Fibroblast of upper back skin (primary cell): ENCODE results near the gene PRSS56.

Experiments used
- DNase-seq: peaks from one replicate; pipeline ENCODE4 v3.0.0-alpha.2; 2013

Gene PRSS56

DNA sequence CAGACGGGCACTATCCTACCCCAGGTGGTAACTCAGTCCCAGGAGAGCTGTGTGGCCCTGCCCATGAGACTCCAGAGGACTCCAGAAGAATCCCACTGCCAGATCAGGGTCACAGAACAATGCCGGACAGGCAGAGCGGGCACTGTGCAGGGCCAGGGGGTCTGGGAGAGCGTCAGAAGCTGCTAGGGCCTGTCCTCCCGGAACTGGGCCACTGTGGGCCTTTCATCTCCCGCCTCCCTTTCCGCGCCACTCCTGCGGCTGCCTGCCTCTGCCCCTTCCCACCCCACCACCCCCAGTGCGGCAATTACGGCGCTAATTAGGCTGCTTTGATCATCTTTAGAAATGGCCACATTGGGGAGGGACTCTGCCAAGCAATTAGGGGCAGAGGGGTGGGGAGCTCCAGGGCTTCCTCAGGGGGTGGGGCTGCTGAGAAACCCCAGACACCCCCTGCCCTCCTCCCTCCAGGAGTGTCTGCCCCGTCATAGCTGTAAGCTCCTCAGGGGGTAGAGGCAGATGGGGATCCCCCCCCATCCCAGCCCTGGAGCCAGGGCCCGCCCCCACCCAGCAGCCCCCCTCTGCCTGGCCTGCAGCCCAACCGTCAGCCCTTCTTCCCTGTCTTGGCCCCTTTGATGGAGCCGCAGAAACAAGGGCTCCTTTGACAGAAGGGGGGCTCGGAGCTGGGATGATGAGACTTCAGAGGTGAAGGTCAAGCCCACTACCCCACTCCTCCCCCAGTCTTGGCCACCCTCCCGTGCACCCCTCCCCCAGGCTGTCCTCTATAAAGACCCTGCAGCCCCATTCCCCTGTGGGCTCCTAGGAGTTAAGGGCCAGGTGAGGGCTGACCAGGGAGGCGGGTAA, at the start of gene PRSS56:
PRSS56 (plus strand) TSS at position 808 of the 858 bp plus-strand sequence. CDS start 211 bp downstream, outside the sequence.
- no peak for DNase-seq

DNA sequence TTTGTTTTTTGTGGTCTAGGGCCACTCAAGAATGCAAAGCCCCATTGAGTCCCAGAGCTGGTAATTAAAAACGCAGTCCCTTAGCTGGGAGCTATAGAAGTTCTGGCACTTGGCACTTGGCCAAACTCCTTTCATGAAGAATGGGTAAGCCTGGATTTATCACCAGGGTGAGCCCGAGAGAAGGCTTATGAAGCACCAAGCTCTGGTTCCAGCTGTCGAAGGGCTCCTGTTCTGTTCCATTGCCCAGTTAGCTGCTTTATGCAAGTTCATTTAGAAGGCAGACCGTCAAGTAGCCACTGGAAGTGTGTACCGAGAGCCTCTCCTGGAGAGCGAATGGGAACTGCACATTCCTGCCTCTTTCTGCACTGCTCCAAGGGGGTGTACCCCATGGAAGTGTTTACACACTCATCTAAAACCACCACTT, 46.7 kb upstream of the PRSS56 start:
- peak; percentile 9 for DNase-seq

DNA sequence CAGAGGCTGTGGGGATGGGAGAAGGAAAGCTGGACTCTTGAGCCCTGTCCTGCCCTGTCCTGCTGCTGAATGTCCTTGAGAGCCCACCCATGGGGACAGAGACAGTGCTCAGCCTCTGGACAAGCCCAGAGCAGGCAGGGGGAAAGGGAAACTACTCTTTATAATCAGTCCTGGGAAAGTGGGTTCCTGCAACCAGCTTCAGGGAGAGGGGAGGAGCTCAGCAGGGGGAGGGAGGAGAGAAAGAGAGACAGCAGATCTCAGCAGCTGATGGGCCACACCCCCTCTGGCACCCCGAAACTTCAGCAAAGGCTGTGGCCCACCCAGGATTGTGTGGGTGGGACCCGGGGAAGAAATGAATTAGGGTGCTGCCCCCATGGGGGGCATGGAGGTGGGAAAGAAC, 44.1 kb upstream of the PRSS56 start:
- DNase-seq, result no peak

DNA sequence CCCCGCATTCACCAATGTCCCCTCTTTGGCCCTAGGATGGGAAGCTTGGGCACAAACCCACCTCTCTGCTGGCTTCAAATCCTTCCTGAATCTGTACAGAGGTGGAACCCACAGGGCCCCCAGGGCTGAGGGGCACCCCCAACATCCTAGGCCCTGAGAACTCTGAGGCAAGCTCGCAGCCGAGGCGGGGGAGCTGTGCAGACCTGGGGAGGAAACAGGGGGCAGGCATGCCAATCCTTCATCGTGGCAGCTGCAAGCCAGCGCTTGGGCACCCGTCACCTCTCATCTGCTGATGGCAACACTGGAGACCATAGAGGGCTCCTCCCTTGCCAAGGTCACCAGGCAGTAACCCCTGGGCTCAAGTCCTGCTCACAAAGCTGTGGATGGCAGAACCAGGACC, 43.4 kb upstream of the PRSS56 start:
- DNase-seq, result no peak

DNA sequence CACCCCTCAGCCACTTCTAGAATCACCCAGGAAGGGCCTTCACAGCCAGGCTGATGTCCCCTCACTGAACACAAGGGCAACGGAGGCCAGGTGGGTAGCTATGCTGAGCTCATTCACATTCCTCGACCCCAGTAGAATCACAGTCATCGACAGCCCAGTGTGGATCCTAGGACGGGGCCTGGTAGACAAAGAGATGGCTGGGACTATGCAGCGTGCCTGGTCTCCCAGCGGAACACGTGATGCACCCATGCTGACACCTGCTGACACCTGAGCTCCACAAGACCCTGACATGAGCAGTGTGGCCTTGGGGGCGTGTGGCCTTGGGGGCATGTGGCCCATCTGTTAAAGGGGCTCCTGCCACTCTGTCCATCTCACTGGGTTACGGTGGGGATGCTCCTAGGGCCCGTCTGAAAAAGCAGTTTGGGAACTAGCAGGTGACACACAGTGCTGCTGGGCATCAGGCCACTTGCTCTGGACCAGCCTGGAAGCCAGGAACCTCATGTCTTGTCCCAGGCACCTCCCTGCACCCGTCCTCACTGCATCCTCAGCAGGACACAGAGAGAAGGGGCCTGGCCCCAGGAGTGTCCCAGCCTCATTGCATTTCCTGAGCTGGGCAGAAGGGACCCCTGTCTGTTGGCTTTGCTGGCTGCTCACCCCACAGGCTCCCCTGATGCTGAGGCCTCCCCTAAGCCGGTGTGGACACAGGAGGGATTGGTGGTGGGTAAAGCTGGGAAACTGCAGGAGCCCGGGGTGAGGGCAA, 42.3 kb upstream of the PRSS56 start:
- no peak for DNase-seq

DNA sequence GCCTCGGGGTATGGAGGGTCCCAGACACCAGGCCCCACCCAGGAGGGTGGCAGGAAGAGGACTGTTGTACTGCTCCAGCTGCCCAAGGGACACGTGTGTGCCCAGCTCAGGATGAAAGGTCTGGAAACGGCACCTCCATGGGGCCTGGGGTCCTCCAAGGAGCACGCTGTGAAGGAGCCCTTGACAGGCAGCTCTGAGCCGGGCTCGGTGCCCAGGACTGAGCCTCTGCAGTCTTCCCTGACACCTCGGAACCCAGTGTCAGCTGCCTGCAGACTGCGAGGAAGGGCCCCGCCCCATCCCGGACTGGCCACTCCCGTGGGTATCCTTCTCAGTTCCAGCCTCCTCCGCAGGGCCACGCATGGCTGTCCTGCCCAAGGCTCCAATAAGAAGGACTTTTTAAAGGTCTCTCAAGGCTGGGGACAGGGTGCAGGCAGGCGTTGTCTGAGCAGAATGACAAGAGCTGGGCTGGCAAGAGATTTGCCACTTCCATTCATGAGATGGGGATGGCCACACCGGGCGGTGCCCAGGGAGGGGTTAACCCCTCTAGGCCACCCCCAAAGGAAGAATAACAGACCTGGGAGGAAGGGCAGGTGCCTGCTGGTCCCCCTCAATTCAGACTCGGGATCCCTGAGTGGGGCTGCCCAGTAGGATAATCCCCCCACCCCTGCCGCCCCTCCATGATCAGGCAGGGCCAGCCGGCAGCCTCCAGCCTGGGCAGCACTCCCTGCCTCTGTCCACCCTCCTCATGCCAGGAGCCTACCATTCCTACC, 41.4 kb upstream of the PRSS56 start:
- DNase-seq, result no peak

DNA sequence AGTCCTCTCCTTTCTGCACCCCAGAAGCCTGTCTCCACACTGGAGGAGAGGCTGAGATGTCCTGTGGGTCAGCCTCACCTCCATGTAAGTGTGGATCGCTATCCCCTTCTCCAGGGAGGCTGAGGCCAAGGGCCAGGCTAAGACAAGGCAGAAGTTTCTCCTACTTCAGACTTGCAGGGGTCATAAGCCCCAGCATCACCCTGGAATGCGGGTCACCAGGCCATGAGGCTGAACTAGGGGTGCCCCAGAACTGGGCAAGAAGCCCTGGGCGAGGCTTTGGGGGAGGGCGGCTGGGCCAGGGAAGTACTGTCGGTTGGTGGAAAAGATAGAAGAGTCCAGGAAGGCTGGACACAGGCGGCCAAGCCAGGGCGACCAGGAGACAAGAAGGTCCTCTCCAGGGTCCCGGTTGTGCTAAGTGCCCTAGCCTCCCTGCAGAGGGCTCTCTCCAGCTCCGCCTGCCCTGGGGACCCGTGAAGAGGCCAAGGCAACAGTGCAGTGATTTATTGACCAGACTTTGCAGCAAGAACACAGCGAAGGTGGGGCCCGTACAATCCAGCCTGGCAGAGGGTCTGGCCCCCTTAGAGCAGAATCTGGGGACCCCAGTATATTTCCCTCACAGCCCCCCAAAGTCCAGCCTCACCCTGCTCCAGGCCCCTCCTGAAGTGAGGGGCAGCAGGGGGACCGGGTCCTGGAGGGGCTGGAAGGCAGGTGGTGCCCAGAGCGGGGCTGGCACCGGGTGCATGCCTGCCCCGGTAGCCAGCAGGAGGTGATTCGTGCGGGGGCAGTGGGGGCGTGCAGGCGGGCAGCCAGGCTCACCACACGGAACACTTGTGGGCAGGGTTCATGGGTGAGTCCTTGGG, 40.6 kb upstream of the PRSS56 start:
- DNase-seq, result no peak

DNA sequence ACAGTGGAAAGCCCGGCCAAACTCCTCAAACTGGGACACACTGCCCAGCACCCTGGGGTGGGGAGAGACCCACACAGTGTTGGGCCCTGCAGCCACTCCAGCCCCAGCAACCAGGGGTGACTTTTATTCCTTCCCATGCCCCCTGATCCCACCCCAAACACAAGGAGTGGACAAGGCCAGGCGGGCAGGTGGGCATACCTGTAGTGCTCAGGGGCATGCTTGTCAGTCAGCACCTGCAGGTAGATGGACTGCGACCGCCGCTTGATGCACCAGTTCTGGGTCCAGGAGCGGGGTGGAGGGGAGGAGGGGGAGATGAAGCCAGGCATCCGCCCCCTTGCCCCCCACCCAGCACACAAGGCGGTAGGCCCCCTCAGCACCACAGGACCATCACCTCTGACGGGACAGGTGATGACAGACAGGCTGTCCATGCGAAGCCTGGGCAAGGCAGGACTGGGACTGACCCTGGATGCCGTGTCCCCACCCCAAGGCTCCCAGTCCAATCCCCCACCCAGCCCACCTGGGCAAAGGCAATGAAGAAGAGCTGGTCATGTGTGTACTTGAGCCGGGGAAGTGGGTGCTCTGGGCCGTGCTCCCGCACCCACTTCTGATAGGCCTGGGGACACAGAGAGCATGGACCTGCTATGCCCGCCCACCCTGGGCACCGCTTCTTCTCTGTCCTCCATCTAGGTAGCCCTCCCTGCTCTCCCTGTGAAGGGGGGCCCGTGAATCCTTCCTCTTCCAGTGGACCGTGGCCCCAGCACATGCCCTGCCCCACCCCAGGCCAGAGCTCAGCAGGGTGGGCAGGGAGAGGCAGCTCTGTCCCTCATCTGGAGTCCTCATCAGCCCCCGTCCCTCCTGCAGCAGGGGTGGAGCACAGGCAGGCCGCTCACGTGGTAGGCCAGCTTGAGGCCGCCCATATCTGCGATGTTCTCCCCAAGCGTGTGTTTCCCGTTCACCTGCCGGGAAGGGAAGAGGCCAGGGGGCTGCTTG, 39.7 kb upstream of the PRSS56 start:
- DNase-seq, result no peak

DNA sequence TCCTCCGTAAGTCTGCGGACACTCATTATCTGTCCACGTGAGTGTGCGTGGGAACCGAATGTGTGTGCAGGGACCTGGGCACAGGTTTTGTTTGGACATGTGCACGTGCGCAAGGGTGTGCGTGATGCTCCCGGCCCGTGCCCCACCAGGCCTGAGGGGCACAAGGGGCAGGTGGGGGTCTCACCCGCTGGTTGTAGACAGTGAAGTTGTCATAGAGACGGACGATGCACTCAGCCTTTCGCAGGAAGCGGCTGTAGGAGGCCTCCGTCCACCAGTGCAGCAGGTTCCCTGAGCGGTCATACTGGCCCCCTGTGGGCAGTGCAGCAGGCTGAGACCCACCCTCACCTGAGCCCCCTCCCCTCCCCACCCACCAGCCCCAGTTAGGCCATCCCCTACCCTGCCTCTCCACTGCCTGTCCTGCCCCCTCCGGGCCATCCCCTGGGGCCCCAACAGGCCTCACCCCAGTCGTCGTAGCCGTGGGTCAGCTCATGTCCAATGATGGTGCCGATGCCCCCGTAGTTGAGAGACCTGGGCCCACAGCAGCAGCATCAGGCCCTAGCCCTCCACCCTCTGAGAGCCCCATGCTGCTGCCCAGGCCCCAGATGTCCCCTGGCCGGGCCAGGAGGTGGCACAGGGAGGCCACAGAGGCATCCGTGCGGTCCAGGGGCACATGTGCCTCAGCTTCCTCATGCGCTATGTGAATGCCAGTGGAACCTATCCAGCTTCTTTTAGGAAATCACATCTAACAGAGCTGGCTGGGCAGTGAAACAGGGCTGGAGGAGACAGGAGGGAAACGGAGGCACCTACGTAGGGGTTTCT, 38.7 kb upstream of the PRSS56 start:
- DNase-seq, result no peak

DNA sequence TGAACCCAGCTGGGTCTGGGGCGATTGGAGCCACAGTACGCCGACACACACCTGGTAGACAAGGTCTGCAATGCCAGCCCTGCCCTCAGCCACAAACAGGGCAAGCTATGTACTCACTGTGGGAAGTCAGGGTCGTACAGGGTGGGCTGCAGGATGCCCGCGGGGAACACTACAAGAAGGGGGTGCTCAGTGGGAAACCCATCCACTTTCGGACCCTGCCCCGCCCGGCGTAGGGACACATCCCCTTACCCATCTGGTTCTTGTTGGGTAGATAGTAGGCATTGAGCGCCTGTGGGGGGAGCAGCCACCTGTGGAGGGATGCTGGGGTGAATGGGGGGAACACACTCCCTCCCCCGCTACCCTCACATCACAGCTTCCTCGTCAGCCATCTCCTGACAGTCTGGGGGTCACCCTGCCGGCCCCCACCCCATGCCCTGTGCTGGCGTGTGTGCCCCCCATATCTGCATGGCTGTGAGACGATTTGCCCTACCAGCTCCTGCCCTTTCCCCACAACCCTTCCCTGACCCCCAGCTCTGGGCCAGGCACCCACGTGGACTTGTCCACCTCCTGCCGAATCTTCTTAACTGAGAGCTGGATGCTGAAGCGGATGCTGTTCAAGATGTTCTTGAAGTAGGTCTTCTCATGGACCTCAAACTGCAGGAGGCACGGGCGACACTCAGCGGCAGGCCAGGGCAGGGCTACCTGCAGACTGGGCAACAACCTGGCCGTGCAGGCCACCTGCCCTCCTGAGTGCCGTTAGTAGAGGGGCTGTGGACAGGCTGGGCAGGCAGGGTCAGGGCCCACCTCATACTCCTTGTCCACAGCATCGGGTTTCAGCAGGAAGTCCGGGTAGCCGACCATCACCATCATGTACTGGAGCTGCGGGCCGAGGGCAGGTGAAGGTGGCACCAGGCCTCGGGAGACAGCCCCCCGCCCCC, 37.6 kb upstream of the PRSS56 start:
- DNase-seq, result no peak

DNA sequence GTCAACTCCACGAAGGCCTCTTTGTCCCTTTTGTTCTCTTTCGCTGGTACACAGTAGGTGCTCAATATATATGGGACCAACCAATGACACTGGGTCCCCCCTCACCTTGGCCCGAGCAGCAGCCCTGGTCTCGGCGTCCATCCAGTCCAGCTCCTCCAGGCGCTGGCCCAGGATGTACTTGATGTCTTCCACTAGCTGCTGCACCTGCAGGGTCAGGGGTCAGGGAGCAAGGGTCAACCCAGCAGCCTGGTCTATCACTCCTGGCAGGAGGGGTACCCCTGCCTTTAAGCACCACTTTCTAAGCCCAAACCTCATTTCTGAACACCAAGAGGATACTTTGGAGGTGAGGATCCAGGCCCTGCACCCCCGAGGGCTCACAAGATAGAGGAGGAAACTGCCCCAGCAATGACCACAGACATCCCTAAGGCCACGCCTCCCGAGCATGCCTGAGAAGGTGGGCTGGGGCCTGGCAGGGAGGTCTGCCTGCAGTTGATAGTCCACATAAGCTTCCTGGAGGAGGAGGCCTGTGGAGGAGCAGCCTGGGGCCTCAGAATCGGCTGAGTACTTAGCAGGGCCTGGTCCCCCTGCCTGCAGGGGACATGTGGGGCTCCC, 36.8 kb upstream of the PRSS56 start:
- DNase-seq, result no peak

DNA sequence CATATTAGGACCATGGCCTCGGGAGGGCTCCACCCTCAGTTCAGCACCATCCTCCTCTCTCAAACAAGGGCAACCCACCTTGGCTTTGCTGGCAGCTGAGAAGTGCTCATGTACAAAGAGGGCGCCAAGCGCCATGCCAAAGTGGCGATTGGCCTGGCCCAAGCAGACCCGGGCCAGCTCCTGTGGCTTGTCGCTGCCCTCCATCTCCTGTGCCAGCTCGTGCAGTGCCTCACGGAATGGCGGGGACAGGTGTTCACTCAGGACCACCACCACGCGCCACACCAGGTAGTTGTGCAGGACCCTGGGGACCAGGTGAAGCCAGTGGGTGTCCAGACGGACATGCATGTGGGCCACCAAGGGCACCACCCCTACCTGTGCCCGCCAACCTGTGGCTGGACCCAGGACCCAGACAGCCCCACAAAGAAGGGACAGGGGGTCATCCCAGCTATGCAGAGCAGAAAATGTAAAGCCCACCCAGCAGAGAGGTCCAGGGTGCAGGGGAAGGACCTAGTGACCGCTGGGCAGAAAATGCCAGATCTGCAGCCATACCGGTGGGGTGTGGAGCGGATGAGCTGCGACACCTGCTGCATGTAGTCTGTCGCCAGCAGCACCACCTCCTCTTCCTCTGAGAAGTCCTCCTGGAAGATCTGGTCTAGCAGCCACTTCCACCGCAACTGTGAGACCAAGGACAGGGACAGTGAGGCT, 36.1 kb upstream of the PRSS56 start:
- no peak for DNase-seq

DNA sequence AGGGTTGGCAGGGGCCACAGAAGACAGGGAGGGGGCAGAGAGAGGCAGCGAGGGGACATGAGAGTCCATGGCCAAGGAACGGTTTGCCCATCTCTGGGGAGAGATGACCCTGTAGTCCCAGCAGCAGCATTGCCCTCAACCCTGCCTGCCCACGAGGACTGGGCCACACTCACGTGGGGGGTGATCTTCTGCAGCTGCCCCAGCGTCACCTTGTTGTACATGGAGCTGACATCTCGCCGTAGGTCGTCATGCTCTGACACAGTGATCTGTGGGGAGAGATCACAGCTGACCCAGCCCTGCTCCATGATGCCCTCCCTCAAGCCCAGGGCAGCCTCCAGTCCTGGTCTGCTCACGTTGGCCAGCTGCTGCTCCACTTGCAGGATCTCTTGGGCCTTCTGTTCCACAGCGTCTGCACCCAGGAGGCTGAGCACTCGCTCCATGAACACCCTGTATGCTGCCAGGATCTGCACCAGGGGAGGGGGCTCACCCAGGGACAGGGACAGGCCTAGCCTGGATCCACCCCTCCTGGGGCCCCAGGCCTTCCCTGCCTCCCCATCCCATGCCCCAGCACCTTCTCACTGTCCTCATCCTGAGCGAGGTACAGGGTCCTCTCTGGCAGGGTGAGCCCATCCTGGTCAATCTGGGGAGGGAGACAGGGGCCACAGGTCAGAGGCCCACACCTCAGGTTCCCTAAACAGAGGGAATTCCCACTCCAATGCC, 35.4 kb upstream of the PRSS56 start:
- no peak for DNase-seq

DNA sequence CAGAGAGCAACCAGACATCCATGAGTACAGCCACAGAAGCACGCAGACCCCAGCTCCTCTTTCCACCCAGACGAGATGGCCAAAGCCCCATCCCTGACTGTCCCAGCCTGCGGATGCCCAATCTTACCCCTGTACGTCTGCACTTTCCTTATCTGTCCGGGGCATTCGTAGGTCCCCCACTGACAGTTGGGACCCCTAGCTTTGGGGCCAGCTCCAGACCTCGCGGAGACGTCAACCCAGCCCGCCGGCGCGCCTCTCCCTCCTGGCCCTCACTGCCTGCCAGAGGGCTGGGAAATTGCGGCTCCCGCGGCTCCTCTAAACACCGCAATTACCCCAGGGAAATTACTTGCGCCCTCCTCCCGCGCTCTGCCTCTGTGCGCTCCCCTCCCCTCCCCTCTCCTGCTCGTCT, 34.8 kb upstream of the PRSS56 start:
- DNase-seq, result no peak

DNA sequence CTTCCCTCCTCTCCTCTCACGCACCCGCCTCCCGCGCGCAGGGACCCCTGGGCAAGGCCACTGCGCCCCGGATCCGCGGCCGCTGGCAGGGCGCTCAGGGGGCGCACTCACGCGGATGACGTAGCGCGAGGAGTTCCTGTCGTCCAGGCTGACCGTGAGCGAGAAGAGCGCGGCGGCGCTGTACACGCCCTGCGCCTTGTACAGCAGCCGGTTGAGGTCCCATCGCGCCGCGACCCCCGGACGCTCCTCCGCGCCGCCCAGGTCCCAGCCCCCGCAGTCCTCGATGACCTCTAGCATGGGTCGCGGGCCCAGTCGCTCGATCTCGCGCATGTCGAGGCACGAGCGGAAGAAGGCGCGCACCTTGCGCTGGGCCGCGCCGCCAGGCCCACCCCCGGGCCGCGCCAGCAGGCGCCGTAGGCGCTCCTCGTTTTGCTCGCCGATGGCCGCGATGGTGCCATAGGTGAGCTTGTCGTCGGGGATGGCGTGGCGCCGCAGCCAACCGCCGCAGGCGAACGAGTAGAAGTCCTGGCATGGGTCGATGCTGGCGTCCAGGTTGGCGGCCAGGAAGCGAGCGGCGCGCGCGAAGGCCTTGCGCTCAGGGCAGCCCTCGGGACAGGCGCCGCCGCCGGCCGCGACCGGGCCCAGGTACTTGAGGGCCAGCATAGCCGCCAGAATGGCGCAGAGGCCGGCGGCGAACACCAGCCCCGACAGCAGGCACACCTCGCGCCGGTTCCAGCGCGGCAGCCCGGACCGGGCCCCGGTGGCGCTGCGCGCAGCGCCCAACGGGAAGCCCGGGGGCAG, 34.2 kb upstream of the PRSS56 start:
- DNase-seq, result no peak
